ENCODE results near the gene EFL1.
"Not testable (repeated sequence)": the region's sequence is repeated elsewhere in the genome, so short reads cannot be mapped to it uniquely, and the experiment has no call there.

- not testable (repeated sequence) for TF ChIP-seq ATF2 (tag by site-specific recombination; IDR thresholded peaks at IDR 0.05; ENCODE audit: low read depth); ZNF426 (tag by site-specific recombination; IDR thresholded peaks at IDR 0.05)
Observed at GRCh38 chr15:82195818-82196217, 66.7 kb downstream of the EFL1 start.
